ENCODE measurements around the gene TLE2.
"Not testable (repeated sequence)": the region's sequence is repeated elsewhere in the genome, so short reads cannot be mapped to it uniquely, and the experiment has no call there.

Gene TLE2

DNA sequence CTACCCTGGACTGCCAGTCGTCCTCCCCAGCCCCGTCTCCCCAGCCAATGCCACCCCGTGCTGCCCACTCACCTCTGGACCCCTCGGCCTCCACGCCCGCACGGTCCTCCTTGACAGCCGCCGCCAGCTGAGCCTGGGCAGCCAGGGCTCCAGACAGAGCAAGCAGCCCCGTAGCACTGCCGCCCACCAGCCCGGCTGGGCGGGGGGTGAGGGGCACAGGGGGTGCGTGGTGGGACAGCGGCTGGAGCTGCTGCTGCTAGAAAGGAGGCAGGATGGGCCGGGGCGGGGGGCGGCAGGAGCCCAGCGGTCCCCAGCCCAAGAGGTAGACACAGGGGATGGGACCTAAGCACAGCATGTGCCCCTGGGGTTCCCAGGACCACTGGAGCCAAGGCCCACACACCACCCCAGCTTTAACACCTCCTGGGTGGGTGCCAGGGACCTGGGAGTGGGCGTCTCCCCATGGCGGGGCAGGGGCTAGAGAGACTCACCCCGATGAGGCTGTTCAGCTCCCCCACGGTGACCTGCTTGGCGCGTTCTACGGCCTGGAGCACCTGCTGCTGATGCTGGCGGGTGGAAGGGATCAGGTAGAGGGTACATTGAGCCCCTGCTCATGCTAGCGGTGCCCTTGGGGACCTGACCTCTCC, 9.7 kb downstream of the TLE2 start:
- TF ChIP-seq CTCF (IDR thresholded peaks at IDR 0.05) = no peak
- no peak overlapping the region for H3K4me3 ChIP-seq
- no peak overlapping the region for H3K27ac ChIP-seq
- DNase-seq (ENCODE audit: low spot score) = no peak

- no peak overlapping the region for H3K27ac ChIP-seq
- DNase-seq (ENCODE audit: low spot score) = no peak
- TF ChIP-seq CTCF (IDR thresholded peaks at IDR 0.05) = no peak
- H3K4me3 ChIP-seq = no peak overlapping the region
Measured at GRCh38 chr19:3017923-3018322, 11.2 kb downstream of the TLE2 start.

DNA sequence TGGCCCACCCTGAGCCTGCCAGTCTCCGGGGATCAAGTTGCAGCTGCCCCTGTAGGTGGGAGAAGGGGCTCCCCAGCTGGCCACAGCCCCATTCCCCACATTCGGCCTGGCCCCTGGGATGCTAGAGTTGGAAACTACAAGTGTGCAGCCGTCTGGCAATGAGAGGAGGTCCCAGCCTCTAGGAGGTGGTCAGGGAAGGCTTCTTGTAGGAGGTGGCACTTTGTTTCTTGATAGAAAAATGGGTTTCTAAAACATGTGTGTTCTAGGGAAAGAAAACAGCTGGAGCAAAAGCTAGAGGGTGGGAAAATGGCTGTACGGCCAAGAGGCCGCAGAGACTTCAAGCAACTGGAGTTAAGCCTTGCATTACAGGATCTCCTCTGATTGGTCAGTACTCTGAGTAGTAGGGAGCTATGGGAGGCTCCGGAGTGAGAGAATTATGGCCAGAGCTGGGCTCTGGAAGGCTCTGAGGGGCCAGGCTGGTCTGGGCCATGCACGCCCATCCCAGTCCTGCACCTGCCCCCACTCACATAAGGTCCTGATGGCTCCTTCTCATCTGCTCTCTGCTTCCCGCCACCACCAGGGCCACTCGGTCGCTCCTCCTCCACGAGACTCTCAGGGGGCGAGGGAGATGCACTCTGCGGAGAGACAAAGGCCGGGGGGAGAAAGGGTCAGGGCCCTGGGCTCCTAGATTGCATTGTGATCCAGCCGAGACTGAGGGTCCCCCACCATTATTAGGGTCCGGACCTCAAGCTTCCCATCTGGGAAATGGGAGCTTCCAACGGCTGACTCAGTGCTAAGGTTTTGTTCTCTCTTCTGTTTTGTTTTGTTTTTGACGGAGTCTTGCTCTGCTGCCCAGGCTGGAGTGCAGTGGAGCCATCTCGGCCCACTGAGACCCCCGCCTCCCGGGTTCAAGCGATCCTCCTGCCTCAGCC, 13.7 kb downstream of the TLE2 start:
- Histone ChIP-seq H3K4me3 (no peak overlapping the region), H3K27ac (no peak overlapping the region)
- DNase-seq (ENCODE audit: low spot score) = no peak
- TF ChIP-seq CTCF (IDR thresholded peaks at IDR 0.05) = no peak

DNA sequence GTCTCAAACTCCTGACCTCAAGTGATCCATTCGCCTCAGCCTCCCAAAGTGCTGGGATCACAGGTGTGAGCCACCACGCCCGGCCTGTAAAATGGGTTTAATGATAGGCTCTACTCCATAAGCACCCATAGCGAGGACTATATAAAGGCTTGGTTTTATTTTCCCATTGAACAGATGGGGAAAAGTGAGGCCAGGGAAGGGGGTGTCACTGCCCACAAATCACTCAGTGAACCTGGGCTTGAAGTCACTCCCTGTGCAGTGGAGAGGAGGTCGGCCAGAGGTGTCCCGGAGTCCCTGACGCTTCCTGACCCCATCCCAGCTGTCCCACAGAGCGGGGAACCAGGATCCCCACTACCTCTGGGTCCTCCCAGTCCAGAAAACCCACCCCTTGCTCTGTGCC, 14.9 kb downstream of the TLE2 start:
- H3K27ac ChIP-seq = no peak overlapping the region
- no peak for DNase-seq (ENCODE audit: low spot score)
- no peak overlapping the region for H3K4me3 ChIP-seq
- no peak for TF ChIP-seq CTCF (IDR thresholded peaks at IDR 0.05)

DNA sequence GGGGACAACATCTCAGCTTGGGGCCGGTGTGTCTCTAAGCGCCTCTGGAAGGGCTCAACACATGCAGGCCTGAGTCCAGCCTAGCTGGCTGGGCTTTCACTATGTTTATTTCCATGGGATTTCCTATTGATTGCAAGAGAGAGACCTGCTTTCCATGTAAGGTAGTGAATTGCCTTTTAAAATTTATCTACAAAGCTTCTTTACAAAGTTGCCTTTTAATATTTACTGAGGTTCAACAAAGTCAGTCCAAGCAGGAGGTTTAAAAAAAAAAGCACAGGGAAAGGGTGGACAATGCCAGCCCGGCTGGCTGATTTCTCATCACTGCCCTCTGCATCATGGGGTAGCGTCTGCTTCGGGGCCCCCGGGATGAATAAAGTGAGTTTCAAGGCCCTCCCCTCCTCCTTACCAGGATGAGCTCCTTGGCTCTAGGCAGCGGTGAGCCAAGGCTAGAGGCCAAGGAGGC, 15.8 kb downstream of the TLE2 start:
- no peak for TF ChIP-seq CTCF (IDR thresholded peaks at IDR 0.05)
- H3K27ac ChIP-seq = no peak overlapping the region
- DNase-seq (ENCODE audit: low spot score) = no peak
- no peak overlapping the region for H3K4me3 ChIP-seq

DNA sequence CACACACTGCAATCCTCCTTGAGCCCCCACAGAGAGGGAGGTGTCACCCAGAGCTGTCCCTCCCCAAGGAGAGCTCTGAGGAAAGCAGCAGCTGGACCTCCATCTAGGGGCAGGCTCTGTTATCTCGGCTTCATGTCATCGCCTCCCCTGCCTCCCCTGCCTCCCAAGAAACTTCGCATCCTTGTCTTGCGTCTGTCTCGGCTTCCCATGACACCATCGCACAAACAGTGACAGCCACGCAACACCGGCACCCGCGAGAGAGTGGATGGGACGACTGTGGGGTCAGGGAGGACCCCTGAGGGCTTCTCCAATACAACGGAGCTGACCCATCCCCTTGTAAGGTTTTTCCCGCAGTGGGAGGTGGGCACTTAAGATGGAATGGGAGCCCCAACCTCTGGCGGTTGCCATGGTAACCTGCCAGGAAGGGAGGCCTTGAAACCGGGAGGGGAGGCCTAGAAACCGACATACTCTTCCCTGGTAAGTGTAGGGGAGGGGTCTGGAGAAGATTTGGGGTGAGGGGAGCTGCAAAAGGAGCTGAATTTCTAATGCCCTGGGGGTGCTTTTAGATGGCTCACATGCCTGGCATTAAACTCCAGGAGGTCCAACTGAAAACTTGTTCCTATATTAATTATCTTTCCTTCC, 16.3 kb downstream of the TLE2 start:
- no peak for DNase-seq (ENCODE audit: low spot score)
- no peak for TF ChIP-seq CTCF (IDR thresholded peaks at IDR 0.05)
- no peak overlapping the region for H3K27ac ChIP-seq

GRCh38 chr19:3012059-3012458, 17.0 kb downstream of the TLE2 start:
- not testable (repeated sequence) for DNase-seq (ENCODE audit: low spot score); H3K27ac ChIP-seq; H3K4me3 ChIP-seq

More for the DNA sequence above, 16.3 kb downstream of the TLE2 start:
- no peak overlapping the region for H3K4me3 ChIP-seq
